Stimulated activated CD8-positive, alpha-beta memory T cell treated with anti-CD3 and anti-CD28 coated beads, Interleukin-15, amount 100 ng/mL, for 4 hours (primary cell): ENCODE data around the gene KCNMB2.

ENCODE experiments used
- DNase-seq, 2 donors: peaks; one replicate each; pipeline ENCODE4 v3.0.0-alpha.2; 2020; ENCODE audit warnings: low read depth in 2 of 2

KCNMB2 gene

GRCh38 chr3:178568911-178569310 lies 32.7 kb downstream of the KCNMB2 start:
- no peak for DNase-seq

DNA sequence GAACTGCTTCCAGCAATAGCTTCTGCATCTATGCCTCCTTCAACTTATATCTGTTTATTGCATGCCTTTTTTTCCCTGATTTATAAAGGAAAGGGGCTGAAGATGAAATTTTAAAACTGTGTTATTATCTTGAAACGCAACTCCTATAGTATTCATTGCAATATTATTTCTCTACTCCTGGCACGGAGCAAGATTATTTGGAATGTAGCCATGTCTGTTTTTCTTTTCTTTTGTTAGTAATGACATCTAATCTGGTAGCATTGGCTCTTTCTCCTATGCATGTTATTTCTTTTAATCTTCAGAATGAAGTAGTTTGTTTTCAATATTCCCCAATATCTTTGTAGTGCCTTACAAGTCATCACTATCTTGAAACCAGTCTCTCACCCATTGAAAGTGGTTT lies 33.6 kb downstream of the KCNMB2 start:
- DNase-seq: no peak

GRCh38 chr3:178583963-178584575 lies 47.8 kb downstream of the KCNMB2 start:
- DNase-seq: no peak

DNA sequence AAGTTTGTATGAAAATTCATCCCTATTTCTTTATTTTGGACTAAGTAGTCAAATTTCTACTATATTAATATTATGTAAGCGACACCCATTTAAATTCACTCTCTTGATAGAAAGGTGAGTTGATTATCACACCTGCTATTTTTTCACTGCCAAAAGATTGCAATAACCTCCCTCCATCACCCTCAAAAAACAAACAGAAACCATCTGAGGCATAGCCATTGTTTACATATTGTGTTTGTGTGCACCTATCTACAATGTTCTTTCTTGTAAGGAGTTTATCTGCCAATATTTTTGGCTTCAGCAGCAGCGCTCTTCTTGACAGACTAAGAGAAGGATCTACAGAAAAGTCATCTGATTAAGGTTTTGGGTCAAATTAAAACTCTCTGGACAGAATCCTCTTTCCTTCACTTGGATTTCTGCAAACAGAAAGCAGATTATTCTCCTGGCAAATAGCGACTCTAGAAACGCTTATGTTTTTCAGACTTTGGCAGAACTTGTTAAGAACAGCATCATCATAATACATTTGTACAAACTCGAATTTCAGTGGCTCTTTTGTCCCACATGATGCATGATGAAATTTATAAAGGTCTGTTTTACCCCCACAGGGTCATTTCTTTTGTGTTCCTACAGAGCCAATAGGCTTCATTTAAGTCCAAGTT lies 48.6 kb downstream of the KCNMB2 start:
- no peak for DNase-seq

GRCh38 chr3:178585454-178585853 lies 49.2 kb downstream of the KCNMB2 start:
- no peak for DNase-seq

DNA sequence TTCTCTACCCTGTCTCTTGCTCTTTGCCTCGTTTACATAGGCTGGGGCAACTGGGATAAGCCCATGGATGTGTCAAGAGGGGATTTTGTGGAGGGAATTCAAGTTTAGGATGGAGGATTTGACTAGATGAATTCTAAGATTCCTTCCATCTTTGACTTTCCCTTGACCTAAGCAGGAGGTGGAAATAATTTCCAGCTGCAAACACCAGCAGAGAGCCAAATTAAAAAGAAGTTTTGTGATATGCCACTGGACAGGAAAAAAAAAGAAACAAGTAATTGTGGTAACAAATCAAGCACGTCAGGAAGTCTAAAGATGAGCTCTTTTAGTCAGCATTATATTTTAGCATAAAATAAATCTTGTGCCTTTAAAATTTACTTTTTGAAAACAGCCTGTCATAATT lies 49.8 kb downstream of the KCNMB2 start:
- DNase-seq: no peak

DNA sequence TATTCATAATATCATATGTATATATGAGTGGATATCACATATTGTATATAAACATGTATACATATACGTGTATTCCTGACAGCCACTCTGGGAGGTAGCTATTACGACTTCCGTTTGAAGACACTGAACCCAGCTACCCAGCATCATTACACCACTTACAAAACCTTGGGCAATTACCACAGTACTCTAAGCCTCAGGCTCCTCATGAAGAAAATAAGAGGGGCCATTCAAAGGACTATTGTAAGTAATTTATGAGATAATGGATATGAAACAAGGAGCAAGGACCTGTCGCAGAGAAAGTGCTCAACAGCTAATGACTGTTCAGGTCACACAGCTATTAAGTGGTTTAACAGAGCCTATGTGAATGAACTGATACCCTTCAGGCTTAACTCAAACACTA lies 52.4 kb downstream of the KCNMB2 start:
- no peak for DNase-seq

- DNase-seq: no peak
These were observed 57.5 kb downstream of the KCNMB2 start for GRCh38 chr3:178593786-178594185.

GRCh38 chr3:178597371-178597770 lies 61.1 kb downstream of the KCNMB2 start:
- DNase-seq: no peak

- DNase-seq: no peak
These were observed 66.6 kb downstream of the KCNMB2 start for GRCh38 chr3:178602856-178603255.

GRCh38 chr3:178603735-178604134 lies 67.5 kb downstream of the KCNMB2 start:
- DNase-seq: no peak

GRCh38 chr3:178618197-178618596 lies 82.0 kb downstream of the KCNMB2 start:
- no peak for DNase-seq

DNA sequence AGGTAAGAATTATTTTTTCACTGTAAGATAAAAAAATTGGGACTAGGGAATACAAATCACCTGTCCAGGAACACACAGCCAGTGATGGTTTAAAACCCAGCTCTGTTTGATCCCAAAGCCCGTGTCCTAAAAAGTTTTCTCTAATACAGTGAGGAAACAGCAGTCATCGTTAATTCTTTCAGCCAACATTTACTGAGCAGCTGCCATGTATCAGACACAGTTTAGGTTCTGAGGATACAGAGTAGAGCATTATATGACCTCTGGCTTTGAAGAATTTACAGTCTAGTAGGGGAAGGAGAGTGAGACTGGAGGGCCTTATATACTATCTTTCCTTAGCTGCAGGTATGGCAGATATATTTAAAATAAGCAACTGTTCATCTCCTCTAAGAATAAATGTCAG lies 82.7 kb downstream of the KCNMB2 start:
- no peak for DNase-seq

GRCh38 chr3:178623666-178624255 lies 87.5 kb downstream of the KCNMB2 start:
- DNase-seq: no peak

DNA sequence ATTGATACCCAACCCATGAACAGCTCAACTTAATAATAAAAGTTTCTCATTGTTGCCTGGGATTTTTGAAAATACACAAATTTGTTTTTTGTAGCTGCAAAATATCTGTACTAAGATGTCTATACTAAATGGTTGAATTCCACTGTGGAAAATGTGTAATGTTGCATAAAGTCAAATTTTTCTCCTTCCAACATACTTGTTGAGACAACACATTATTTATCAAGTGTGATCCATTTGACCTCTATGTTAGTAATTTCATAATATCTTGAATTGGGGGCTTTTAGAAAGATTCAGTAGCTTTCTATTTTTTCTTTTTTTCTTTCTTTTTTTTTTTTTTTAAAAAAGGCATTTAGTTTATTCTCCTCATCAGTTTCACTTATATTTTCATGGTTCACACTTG lies 88.0 kb downstream of the KCNMB2 start:
- no peak for DNase-seq

DNA sequence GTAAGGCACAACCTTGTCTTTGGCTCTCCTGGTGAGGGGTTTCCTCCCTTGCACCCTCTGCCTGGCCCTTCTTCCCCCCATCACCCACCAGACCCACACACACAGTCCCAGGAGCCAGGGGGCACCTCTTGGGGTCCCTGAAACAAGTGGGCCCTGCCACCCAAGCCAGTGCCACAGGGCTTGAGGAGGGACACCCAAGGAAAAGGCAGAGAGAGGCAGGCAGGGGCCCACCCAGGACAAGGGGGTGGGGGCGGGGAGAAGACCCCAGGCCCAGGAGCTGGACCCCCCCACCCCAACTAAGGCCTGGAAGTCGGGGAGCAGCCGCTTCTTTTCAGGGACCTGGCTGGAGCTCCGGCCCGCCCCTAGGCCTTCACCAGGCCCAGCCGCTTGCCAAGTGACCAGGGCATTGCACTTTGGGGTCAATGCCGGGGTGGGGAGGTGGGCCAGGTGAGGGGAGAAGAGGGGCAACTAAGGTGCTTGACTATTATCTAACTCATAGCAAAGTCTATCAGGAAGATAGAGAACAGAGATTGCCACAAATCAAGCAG lies 88.9 kb downstream of the KCNMB2 start:
- no peak for DNase-seq

- no peak for DNase-seq
These were observed 91.8 kb downstream of the KCNMB2 start for GRCh38 chr3:178628037-178628436.

DNA sequence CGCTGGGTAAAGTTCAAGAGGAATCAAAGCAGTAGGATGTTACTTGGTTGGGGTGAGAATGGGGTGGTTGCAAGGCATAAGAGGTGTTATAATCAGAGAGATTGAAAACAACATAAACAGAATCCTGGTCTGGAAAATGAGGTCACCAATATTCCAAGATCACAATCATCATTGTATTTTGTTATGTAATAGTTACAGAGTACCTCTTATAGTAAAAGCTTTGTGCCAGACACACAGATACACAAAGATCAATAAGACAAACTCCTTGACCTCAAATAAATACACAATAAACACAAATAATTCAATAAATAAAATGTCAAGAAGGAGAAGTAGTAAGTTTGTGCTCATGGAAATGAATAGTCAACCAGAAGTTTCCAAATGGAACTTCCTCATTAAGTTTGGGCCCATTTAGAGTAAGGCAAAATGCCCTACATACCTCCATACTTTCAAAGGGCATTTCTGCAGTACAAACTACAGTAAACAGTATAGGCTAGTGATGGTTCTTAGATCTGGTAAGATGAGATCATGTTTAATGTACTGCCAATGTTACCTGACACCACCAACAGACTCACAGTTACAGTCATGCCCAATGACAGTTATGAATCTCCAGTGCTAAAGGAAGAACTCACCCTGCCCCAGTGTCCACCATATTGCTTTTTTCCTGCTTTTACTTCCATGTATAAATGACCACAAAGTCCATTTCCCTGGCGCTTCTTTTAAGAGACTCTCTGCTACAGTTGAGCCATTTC lies 93.4 kb downstream of the KCNMB2 start:
- DNase-seq: no peak

- no peak for DNase-seq
These were observed 95.7 kb downstream of the KCNMB2 start for GRCh38 chr3:178631950-178632349.

GRCh38 chr3:178634975-178635374 lies 98.7 kb downstream of the KCNMB2 start:
- DNase-seq: no peak

DNA sequence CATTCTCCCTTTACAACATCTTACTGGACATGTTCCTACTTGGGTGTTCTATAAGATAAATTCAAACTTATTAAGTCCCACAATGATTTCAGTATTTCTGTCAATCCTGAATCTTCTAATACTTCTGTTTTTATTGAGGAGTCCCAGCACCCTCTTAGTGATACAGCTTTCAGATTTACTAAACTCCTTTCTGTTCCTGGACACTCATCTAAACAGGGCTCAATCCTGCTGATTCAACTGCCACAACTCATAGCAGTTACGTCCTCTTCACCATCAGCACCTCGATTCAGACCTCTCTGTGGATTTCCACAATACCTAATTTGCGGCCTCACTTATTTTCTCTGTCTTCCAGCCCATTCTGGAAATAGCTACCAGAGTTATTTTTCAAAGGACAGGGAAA lies 101.6 kb downstream of the KCNMB2 start:
- DNase-seq: no peak

- no peak for DNase-seq
These were observed 109.3 kb downstream of the KCNMB2 start for GRCh38 chr3:178645503-178645902.
